Neural crest cell (in vitro differentiated cells): ENCODE results near the gene TIMM23. TPM values are rescaled to one million over a fixed set of nuclear protein-coding genes. Genes with fewer than 3 reads are reported as not detected.

Experiments
- DNase-seq: peaks from one replicate; pipeline ENCODE4 v3.0.0; 2021; ENCODE audit warnings: low read depth, mixed read lengths, low spot score
- H3K27ac Mint-ChIP-seq: one replicate; pipeline ENCODE4 v1.8.0; 2021; ENCODE audit warnings: mild to moderate bottlenecking, mixed read lengths; ENCODE audit not compliant: unreplicated experiment
- H3K27me3 Mint-ChIP-seq: 2 replicates; pipeline ENCODE4 v1.8.0; 2021; ENCODE audit warnings: low read depth, mild to moderate bottlenecking, mixed read lengths
- H3K36me3 Mint-ChIP-seq: 2 replicates; pipeline ENCODE4 v1.8.0; 2021; ENCODE audit warnings: low read depth, mild to moderate bottlenecking, mixed read lengths
- H3K4me1 Mint-ChIP-seq: 2 replicates; pipeline ENCODE4 v1.8.0; 2021; ENCODE audit warnings: mixed read lengths
- H3K4me3 Mint-ChIP-seq: one replicate; pipeline ENCODE4 v1.8.0; 2021; ENCODE audit warnings: mild to moderate bottlenecking, mixed read lengths
- H3K9me3 Mint-ChIP-seq: 2 replicates; pipeline ENCODE4 v1.8.0; 2021; ENCODE audit warnings: mixed read lengths
- CTCF ChIP-seq: fragments of 200-600 bp; sonication (generic); conservative IDR thresholded peaks from 2 replicates; pipeline ENCODE4 v1.5.0; 2021; ENCODE audit warnings: antibody characterized with exemption, mild to moderate bottlenecking
- total RNA-seq: library from RNA; stranded (reverse); gene quantifications from 2 replicates; pipeline ENCODE4 v1.2.1, GENCODE V29; 2021

Gene TIMM23
- total RNA-seq, 1 donor from 2014 or later, result 73.9 TPM

GRCh38 chr10:46018453-46019176 is 46.3 kb downstream of the TIMM23 start:
- H3K4me1 Mint-ChIP-seq, result peaks cover 17% of the 10 kb centered on the region
- no peaks in the 10 kb centered on the region for H3K9me3 Mint-ChIP-seq
- no peaks in the 10 kb centered on the region for H3K27me3 Mint-ChIP-seq
- H3K27ac Mint-ChIP-seq, result no peak overlapping the region
- peaks cover 8% of the 10 kb centered on the region for H3K36me3 Mint-ChIP-seq
- H3K4me3 Mint-ChIP-seq, result no peak overlapping the region
- no peak for DNase-seq
- TF ChIP-seq CTCF, result no peak

DNA sequence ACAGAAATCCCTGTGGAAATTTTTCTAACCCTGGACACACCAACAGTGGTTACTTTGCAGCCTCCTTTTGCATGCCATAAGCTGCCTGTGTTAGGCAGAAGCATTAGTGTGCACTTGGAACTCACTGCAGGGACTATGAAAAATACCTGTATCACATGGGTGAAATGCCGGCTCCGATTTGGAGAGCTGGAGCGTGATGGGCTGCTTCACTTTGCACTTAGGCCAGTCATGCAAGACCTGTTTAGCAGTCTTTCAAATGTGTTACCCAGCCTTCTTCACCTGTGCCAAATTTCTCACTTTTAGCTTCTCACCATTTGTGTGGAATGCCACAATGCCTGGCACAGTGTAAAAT is 46.9 kb downstream of the TIMM23 start:
- TF ChIP-seq CTCF, result no peak
- peaks cover 23% of the 10 kb centered on the region for H3K4me1 Mint-ChIP-seq
- no peak overlapping the region for H3K4me3 Mint-ChIP-seq
- H3K36me3 Mint-ChIP-seq, result peaks cover 7% of the 10 kb centered on the region
- H3K27me3 Mint-ChIP-seq, result no peaks in the 10 kb centered on the region
- H3K9me3 Mint-ChIP-seq, result no peaks in the 10 kb centered on the region
- no peak for DNase-seq
- H3K27ac Mint-ChIP-seq, result no peak overlapping the region

DNA sequence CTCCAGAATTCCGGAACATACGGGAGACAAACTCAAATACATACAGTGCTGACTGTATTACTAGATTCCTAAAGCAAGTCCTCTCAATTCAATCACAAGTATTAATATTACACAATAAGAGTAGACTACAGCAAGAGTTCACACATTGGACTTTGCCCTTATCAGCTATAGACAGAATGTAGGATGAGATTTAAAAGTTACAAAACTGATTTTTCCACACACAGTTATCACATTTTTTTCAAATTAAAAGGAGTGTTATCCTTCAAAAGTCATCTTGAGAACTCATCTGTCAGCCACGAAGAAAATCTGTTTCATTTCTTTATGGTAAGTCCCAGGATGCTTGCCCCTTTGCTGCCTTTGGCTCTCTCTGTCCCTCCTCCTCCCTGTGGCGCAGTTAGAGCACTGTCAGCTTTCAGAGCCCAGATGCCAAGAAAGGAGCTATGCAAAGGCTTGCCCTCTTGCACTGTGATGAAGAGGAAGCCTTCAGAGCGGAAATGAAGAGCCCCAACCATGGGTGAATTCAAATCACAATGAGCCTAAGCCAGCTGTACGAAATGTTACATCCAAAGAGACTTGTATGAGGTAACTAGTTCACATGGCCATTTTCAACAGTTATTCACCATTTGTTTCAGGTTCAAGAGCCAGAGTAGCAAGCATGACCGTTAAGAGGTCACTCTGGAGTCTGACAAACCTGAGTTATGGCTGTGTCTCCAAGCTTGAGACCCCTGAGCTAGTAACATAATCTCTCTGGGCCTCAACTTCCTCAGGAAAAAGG is 47.5 kb downstream of the TIMM23 start:
- TF ChIP-seq CTCF, result no peak
- H3K4me3 Mint-ChIP-seq, result no peak overlapping the region
- no peak for DNase-seq
- H3K27ac Mint-ChIP-seq, result no peak overlapping the region
- H3K9me3 Mint-ChIP-seq, result no peaks in the 10 kb centered on the region
- H3K27me3 Mint-ChIP-seq, result no peaks in the 10 kb centered on the region
- peaks cover 29% of the 10 kb centered on the region for H3K4me1 Mint-ChIP-seq
- peaks cover 1% of the 10 kb centered on the region for H3K36me3 Mint-ChIP-seq

GRCh38 chr10:46020344-46020657 is 48.0 kb downstream of the TIMM23 start:
- H3K36me3 Mint-ChIP-seq, result no peaks in the 10 kb centered on the region
- no peak for DNase-seq
- no peak for TF ChIP-seq CTCF
- no peaks in the 10 kb centered on the region for H3K27me3 Mint-ChIP-seq
- peaks cover 30% of the 10 kb centered on the region for H3K4me1 Mint-ChIP-seq
- no peak overlapping the region for H3K27ac Mint-ChIP-seq
- no peaks in the 10 kb centered on the region for H3K9me3 Mint-ChIP-seq
- no peak overlapping the region for H3K4me3 Mint-ChIP-seq

- Mint-ChIP-seq H3K9me3 (no peaks in the 10 kb centered on the region), H3K4me3 (peak overlapping the region; percentile 86), H3K36me3 (no peaks in the 10 kb centered on the region), H3K4me1 (peaks cover 38% of the 10 kb centered on the region), H3K27ac (peak overlapping the region; percentile 27), H3K27me3 (no peaks in the 10 kb centered on the region)
- DNase-seq, result peak; percentile 79
- peak; percentile 23 for TF ChIP-seq CTCF
These were observed 50.9 kb downstream of the TIMM23 start for GRCh38 chr10:46022978-46023702.
